CD4-positive, alpha-beta T cell treated with Interleukin-6 for 4 hours (primary cell): ENCODE results near the gene LRIG3.
"Not testable (repeated sequence)": the region's sequence is repeated elsewhere in the genome, so short reads cannot be mapped to it uniquely, and the experiment has no call there.

Experiments
- DNase-seq: peaks from one replicate; pipeline ENCODE4 v3.0.0-alpha.2; 2020; ENCODE audit warnings: mixed read lengths

The LRIG3 gene, protein sequence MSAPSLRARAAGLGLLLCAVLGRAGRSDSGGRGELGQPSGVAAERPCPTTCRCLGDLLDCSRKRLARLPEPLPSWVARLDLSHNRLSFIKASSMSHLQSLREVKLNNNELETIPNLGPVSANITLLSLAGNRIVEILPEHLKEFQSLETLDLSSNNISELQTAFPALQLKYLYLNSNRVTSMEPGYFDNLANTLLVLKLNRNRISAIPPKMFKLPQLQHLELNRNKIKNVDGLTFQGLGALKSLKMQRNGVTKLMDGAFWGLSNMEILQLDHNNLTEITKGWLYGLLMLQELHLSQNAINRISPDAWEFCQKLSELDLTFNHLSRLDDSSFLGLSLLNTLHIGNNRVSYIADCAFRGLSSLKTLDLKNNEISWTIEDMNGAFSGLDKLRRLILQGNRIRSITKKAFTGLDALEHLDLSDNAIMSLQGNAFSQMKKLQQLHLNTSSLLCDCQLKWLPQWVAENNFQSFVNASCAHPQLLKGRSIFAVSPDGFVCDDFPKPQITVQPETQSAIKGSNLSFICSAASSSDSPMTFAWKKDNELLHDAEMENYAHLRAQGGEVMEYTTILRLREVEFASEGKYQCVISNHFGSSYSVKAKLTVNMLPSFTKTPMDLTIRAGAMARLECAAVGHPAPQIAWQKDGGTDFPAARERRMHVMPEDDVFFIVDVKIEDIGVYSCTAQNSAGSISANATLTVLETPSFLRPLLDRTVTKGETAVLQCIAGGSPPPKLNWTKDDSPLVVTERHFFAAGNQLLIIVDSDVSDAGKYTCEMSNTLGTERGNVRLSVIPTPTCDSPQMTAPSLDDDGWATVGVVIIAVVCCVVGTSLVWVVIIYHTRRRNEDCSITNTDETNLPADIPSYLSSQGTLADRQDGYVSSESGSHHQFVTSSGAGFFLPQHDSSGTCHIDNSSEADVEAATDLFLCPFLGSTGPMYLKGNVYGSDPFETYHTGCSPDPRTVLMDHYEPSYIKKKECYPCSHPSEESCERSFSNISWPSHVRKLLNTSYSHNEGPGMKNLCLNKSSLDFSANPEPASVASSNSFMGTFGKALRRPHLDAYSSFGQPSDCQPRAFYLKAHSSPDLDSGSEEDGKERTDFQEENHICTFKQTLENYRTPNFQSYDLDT

DNA sequence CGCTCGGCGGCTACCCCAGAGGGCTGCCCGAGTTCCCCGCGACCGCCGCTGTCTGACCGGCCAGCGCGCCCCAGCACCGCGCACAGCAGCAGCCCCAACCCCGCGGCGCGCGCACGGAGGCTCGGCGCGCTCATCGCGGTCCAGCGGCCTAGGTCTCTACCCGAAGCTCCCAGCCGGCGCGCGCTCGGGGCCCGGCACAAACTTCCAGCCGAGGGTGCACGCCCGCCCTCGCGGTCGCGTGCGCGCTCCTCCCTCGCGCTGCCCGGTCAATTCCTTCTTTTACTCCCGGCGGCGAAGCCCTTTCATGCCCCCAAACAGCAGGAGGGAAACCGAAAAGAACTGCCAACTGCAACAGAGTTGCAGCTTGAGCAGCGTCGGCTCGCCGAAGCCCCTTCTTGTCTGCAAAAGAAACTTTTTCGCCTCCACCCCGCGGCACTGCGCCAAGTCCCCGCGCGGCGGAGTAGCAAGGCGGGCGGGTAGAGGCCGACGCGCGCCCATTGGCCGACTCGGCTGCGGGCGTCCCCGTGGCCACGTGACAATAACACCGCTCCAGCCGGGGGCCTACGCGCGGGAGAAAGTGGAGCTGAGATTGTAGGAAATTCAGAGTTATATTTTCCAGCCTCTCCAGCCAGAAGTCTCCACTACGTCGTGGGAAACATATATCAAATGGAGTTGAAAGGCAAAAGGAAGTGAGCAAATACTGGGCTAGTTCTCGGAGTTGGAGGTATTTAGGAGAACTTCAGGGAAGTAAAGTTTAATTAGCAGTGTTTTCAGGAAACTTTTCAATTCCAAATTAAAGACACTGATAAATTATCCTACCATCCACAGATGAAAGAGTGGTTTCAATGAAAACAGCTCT lies at the start of gene LRIG3:
LRIG3 (minus strand) TSS at position 403 of the 859 bp plus-strand sequence; CDS start at position 134, 269 bp downstream.
- no peak for DNase-seq

DNA sequence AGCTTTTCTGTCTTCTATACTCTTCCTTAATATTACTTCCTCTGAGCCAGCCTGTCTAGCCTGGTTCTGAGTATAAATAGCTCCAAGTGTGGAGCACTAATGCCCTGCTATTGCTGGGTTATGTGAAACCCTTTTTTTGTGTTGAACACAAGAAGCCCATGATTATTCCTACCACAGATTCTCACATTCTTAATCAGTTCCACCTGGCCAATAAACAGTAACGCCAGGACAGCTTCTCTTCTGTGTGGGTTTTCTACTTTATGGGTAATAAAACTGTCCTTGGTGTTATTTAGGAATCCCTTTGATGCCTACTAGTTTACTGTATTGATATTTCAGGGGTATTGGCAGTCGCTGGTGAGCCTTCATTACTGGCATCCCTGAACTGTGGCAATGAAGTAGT lies 48.9 kb upstream of the LRIG3 start:
- no peak for DNase-seq

GRCh38 chr12:58967561-58967960 lies 47.3 kb upstream of the LRIG3 start:
- no peak for DNase-seq

DNA sequence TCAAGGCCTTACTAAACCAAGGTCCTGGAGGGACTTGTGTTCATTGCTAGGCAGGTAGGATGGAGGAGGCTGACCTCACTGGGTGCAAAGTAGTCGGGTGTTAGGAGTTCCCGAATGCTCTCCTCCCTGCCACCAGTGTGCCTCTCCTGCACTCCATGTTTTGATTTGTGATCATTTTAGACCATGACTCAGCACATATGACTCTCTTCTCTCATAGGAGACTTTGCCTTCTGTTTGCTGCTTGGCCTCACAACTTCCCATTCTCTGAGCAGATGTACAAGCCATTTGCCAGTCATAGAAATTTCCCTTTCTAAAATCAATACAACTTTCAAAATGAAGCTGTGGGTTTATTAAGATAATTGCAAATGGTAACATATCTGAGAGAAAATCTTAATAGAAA lies 46.6 kb upstream of the LRIG3 start:
- no peak for DNase-seq

DNA sequence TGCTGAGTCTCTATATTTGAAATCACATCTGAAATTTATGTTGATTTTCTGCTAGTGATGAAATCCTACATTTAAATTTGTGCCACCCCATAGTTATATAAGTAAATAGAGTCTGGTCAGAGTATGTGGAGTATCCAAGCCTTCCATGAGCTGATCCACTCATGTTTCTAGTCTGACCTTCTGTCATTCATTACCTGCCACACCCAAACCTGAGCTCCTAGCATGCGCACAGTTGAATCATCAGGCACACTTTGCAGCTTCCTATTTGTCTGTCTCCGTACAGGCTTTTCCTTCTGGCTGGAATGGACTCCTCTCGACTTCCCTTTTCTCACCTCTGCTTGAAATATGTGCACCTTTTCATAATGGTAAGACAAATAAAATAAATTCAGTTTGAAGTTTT lies 45.3 kb upstream of the LRIG3 start:
- DNase-seq = no peak

- no peak for DNase-seq
Observed at GRCh38 chr12:58963844-58964243, 43.5 kb upstream of the LRIG3 start.

GRCh38 chr12:58961906-58962305 lies 41.6 kb upstream of the LRIG3 start:
- no peak for DNase-seq

DNA sequence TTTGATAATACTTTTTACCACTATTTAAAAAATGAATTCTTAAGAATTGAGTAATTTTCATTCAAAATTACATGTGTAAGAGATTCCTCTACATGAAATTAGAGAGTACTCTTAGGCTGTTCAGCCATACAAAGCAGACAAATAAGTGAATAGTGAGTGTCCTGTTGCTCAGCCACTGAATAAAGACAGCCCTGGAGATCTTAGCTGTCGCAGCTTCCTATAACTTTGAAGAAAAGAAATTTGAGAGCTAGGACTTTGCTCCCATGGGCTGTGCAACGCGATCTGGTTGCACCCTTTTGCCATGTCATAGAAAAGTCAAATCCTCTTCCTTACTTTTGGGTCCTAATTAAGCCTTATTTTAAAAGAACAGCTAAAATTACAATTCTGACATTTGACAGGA lies 40.9 kb upstream of the LRIG3 start:
- DNase-seq = no peak

- no peak for DNase-seq
Observed at GRCh38 chr12:58959639-58960300, 39.5 kb upstream of the LRIG3 start.

DNA sequence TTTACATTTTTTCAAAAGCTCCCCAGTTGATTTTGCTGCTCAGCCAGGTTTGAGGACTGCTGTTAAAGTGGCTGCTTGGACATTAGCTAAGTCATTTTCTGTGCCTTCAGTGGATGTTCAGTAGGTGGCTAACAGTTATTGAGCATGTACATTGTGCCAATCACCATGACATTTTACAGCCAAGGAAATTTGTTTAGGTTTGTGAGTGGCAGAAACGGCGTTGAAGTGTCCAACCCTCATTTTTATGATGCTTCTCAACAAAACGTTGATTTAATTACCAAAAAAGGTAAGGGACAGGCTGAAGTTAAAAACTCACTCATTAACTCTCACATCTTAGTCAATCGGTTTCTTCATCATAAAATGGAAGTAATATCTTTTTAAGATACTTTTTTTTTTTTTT lies 37.0 kb upstream of the LRIG3 start:
- DNase-seq = no peak

DNA sequence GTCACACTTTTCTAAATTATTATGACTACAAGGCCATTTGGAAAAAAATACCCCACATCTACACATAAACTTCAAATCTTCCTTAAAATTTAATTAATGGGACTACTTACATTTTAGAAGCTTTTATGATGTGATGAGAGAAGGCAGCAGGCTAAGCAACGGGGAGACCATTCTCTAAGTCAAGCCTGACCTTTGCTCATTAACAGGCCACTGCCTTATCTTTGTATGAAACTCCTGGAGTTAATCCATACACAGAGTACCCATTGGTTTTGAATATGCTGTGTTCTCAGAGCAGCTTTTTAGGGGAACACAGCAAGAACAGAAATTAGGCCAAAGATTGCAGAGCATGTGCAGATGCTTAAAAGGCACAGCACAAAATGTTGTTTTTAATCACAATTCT lies 35.5 kb upstream of the LRIG3 start:
- no peak for DNase-seq

DNA sequence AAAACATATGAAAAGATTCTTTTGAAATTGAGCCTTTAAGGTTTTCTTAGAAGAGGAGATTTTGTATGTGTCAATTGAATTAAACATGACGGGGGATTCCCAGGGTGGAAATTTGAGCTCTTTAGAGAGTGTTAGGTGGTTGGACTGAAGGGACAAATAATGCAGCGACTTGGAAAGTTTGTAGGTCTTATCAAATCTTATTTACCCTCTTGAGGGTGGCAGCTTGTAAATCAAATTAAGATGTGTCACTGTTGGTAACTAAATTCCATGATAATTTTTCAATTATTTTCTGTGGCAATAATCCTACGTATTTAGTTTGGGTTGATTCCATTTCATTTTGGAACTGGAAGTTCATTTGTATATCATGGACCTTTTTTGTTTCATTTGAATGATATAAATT lies 33.7 kb upstream of the LRIG3 start:
- no peak for DNase-seq

- DNase-seq = no peak
Observed at GRCh38 chr12:58950739-58951100, 30.4 kb upstream of the LRIG3 start.

GRCh38 chr12:58949954-58950738 lies 29.8 kb upstream of the LRIG3 start:
- DNase-seq = not testable (repeated sequence)

DNA sequence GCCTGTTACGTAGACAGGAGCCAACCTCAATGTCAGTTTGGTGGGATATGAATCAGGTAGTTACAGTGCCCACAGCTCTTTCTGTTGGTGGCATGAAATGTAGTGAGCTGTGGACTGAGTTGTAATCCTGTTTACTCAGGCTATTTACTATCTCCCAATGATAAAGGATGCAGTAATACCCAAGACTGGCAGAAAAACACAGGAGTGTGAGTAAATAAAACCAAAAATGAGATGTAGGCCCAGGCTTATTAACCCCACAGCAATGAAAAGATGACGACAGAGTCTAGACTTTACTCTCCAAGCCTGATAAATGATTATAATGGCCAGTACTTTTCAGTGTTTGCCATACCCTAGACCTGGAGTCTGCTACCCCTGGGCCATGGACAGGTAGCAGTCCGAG lies 22.8 kb upstream of the LRIG3 start:
- no peak for DNase-seq

GRCh38 chr12:58942345-58942744 lies 22.0 kb upstream of the LRIG3 start:
- no peak for DNase-seq

DNA sequence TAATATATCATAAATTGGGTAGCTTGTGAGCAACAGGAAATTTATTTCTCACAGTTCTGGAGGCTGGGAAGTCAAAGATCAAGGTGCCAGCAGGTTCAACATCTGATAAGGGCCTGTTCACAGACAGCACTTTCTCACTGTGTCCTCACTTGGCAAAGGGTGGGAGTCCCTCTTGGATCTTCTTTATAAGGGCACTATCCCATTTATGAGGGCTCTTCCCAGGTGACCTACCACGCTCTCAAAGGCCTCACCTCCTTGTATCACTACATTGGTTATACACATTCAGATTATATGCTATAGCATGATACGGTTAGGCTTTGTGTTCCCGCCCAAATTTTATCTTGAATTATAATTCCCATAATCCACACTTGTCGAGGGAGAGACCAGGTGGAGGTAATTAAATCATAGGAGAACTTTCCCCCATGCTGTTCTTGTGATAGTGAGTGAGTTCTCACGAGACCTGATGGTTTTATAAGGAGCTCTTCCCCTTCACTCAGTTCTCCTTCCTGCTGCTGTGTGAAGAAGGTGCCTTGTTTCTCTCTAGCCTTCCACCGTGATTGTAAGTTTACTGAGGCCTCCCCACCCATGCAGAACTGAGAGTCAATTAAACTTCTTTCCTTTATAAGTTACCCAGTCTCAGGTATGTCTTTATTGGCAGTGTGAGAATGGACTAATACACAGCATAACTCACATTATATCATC lies 19.2 kb upstream of the LRIG3 start:
- no peak for DNase-seq

DNA sequence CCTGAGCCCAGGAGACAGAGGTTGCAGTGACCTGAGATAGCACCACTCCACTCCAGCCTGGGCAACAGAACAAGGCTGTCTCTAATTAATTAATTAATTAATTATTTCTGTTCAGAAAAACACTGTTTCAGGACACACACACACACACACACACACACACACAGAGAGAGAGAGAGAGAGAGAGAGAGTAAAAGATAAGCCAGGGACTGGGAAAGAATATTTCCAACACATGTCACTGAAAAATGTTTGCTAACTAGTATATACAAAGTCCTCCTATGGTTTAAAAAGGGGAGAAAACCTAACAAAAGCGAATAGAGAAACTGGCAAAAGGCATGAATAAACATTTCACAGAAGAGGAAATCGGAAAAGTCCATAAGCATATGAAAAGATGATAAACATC lies 18.1 kb upstream of the LRIG3 start:
- DNase-seq = no peak

DNA sequence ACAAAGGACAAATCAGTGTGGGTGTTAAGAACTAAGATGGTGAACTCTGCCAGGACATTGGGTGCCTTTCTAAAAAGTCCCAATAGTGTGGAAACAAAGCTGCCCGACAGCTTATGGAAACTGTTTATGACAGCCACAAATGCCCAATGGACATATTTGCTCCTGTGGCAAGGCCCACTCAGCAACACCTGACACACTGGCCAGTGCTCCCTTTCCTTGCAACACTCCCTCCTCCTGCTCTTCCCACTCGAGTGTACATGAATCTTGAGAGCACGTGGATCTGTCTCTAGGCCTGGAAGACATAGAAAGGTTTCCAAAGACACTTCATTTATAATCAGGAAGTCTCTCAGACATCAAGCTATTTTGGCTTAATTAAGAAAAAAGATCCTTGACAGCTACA lies 14.2 kb upstream of the LRIG3 start:
- DNase-seq = no peak
